Testis (tissue), 3 donors: ENCODE measurements around the gene BPIFA1. TPM values are rescaled to one million over a fixed set of nuclear protein-coding genes. Genes with fewer than 3 reads are reported as not detected.

Experiments
- DNase-seq: peaks from one replicate; pipeline ENCODE4 v3.0.0-alpha.2; 2019
- H3K27ac ChIP-seq, 2 donors: fragments of 200-600 bp; sonication (generic); one replicate each; pipeline ENCODE4 v1.5.1; 2019
- H3K27me3 ChIP-seq: fragments of 200-600 bp; sonication (generic); one replicate; pipeline ENCODE4 v1.5.1; 2019
- H3K36me3 ChIP-seq: fragments of 200-600 bp; sonication (generic); one replicate; pipeline ENCODE4 v1.5.1; 2017; ENCODE audit warnings: low read depth; ENCODE audit errors: missing control alignments
- H3K4me1 ChIP-seq: fragments of 200-600 bp; sonication (generic); one replicate; pipeline ENCODE4 v1.5.1; 2019
- H3K4me3 ChIP-seq, 2 donors: fragments of 200-600 bp; sonication (generic); one replicate each; pipeline ENCODE4 v1.5.1; 2017 to 2019
- H3K9me3 ChIP-seq: fragments of 200-600 bp; sonication (generic); one replicate; pipeline ENCODE4 v1.5.1; 2017
- CTCF ChIP-seq, 3 experiments: fragments of 450-650 bp in 2 of 3; fragments of 200-600 bp in 1 of 3; sonication (generic) in 1 of 3; IDR thresholded peaks; one replicate each; pipeline ENCODE4 v1.5.1; 2016 to 2019; ENCODE audit warnings: antibody characterized with exemption in 3 of 3, mild to moderate bottlenecking in 2 of 3, moderate library complexity in 1 of 3
- POLR2A ChIP-seq: fragments of 450-650 bp; IDR thresholded peaks from one replicate; pipeline ENCODE4 v1.6.1; 2017; ENCODE audit warnings: antibody characterized with exemption, mild to moderate bottlenecking, moderate library complexity
- WGBS, 2 donors: methylation state at CpG; one replicate each; pipeline ENCODE4 v1.1.5; 2018; 5-methylcytosine and 5-hydroxymethylcytosine counted together
- intact Hi-C: fragments of 100-400 bp; cut with DNase I; formaldehyde crosslinking; loops from one replicate; pipeline ENCODE4 v1.15.1; 2023; ENCODE audit warnings: low total_unique reads
- polyA plus RNA-seq: library from polyadenylated mRNA; stranded (reverse); fragments of 350-450 nt; fragmentation: Illumina TruSeq; extraction: RNeasy Lipid Tissue Mini Kit (QIAGEN cat#74804); gene quantifications from one replicate; pipeline ENCODE4 v1.2.3, GENCODE V29; 2014; ENCODE audit warnings: low read depth, low replicate concordance; ENCODE audit not compliant: insufficient read depth
- total RNA-seq, 2 donors: library from RNA; depleted of rRNA; stranded (reverse); fragments of >200 nt; gene quantifications; one replicate each; pipeline ENCODE4 v1.2.3, GENCODE V29; 2016

BPIFA1 gene
- total and polyA plus RNA-seq, 3 donors from 2014 or later = 1.6 TPM; not detected in 2

- H3K9me3 ChIP-seq = no peaks in the 10 kb centered on the region
- intact Hi-C loops = no loop called here
- H3K27ac ChIP-seq = no peak overlapping the region
- H3K4me1 ChIP-seq = no peaks in the 10 kb centered on the region
- H3K36me3 ChIP-seq = no peaks in the 10 kb centered on the region
- H3K4me3 ChIP-seq = no peak overlapping the region
- no peak for DNase-seq
- WGBS, 2 donors = 79 to 83% methylated on average over 3 of the region's 3 CpGs
- no peaks in the 10 kb centered on the region for H3K27me3 ChIP-seq
- TF ChIP-seq POLR2A (no peak), CTCF (IDR thresholded peaks at IDR 0.05) (no peak)
Observed at GRCh38 chr20:33252460-33252859, 16.7 kb downstream of the BPIFA1 start.

GRCh38 chr20:33255005-33255404, 19.2 kb downstream of the BPIFA1 start:
- no peaks in the 10 kb centered on the region for H3K27me3 ChIP-seq
- TF ChIP-seq POLR2A = no peak
- no peak for TF ChIP-seq CTCF (IDR thresholded peaks at IDR 0.05)

GRCh38 chr20:33257237-33257636, 21.4 kb downstream of the BPIFA1 start:
- Histone ChIP-seq H3K36me3 (no peaks in the 10 kb centered on the region), H3K9me3 (no peaks in the 10 kb centered on the region), H3K27ac (no peak overlapping the region), H3K4me1 (no peaks in the 10 kb centered on the region), H3K27me3 (no peaks in the 10 kb centered on the region), H3K4me3 (no peak overlapping the region)
- TF ChIP-seq CTCF (IDR thresholded peaks at IDR 0.05) (no peak), POLR2A (no peak)
- intact Hi-C loops = no loop called here
- no peak for DNase-seq
- WGBS, 2 donors = 80 to 82% methylated on average over 2 to 5 of the region's 5 CpGs

More at GRCh38 chr20:33255005-33255404, 19.2 kb downstream of the BPIFA1 start:
- no peak overlapping the region for H3K27ac ChIP-seq
- no peaks in the 10 kb centered on the region for H3K9me3 ChIP-seq
- no peaks in the 10 kb centered on the region for H3K36me3 ChIP-seq
- DNase-seq = no peak
- intact Hi-C loops = no loop called here
- H3K4me1 ChIP-seq = no peaks in the 10 kb centered on the region
- 73 to 85% methylated on average over 2 of the region's 2 CpGs for WGBS, 2 donors
- H3K4me3 ChIP-seq = no peak overlapping the region

- no peak for TF ChIP-seq POLR2A
- Histone ChIP-seq H3K4me1 (no peaks in the 10 kb centered on the region), H3K27me3 (no peaks in the 10 kb centered on the region), H3K27ac (no peak overlapping the region), H3K36me3 (no peaks in the 10 kb centered on the region), H3K9me3 (no peaks in the 10 kb centered on the region), H3K4me3 (no peak overlapping the region)
- WGBS, 2 donors = 71 to 83% methylated on average over 5 of the region's 5 CpGs
- no peak for DNase-seq
- intact Hi-C loops = no loop called here
Observed at GRCh38 chr20:33259371-33259770, 23.6 kb downstream of the BPIFA1 start.

- H3K27me3 ChIP-seq = no peaks in the 10 kb centered on the region
- no peak for DNase-seq
- H3K36me3 ChIP-seq = no peaks in the 10 kb centered on the region
- TF ChIP-seq CTCF (IDR thresholded peaks at IDR 0.05) (no peak), POLR2A (no peak)
- H3K27ac ChIP-seq = no peak overlapping the region
- H3K4me3 ChIP-seq = no peak overlapping the region
- H3K4me1 ChIP-seq = no peaks in the 10 kb centered on the region
- H3K9me3 ChIP-seq = no peaks in the 10 kb centered on the region
- 77 to 83% methylated on average over 4 of the region's 4 CpGs for WGBS, 2 donors
- intact Hi-C loops = no loop called here
Observed at GRCh38 chr20:33261465-33261864, 25.7 kb downstream of the BPIFA1 start.
